Measurements from ENCODE around the gene NDRG4.

Gene NDRG4

GRCh38 chr16:58499615-58500351 is at the start of gene NDRG4:
TSS of gene NDRG4 (plus strand) at chr16:58500143. CDS start at chr16:58500249, 106 bp downstream.
- peak; percentile 43 for DNase-seq

- no peak for DNase-seq
These were observed 49.4 kb upstream of the NDRG4 start for GRCh38 chr16:58450590-58450989.

GRCh38 chr16:58451265-58451689 is 48.7 kb upstream of the NDRG4 start:
- DNase-seq, result no peak

- no peak for DNase-seq
These were observed 48.0 kb upstream of the NDRG4 start for GRCh38 chr16:58451945-58452401.

GRCh38 chr16:58452640-58453039 is 47.3 kb upstream of the NDRG4 start:
- DNase-seq, result no peak

GRCh38 chr16:58454178-58454577 is 45.8 kb upstream of the NDRG4 start:
- no peak for DNase-seq

- no peak for DNase-seq
These were observed 45.1 kb upstream of the NDRG4 start for GRCh38 chr16:58454856-58455255.

GRCh38 chr16:58455750-58456149 is 44.2 kb upstream of the NDRG4 start:
- no peak for DNase-seq

GRCh38 chr16:58456193-58456592 is 43.8 kb upstream of the NDRG4 start:
- DNase-seq, result no peak

GRCh38 chr16:58458606-58459343 is 41.2 kb upstream of the NDRG4 start:
- no peak for DNase-seq

- DNase-seq, result peak; percentile 45
These were observed 40.4 kb upstream of the NDRG4 start for GRCh38 chr16:58459344-58460218.

- no peak for DNase-seq
These were observed 39.7 kb upstream of the NDRG4 start for GRCh38 chr16:58460219-58460610.

GRCh38 chr16:58461056-58461455 is 38.9 kb upstream of the NDRG4 start:
- no peak for DNase-seq

GRCh38 chr16:58461640-58462039 is 38.3 kb upstream of the NDRG4 start:
- DNase-seq, result no peak

GRCh38 chr16:58462089-58462488 is 37.9 kb upstream of the NDRG4 start:
- DNase-seq, result no peak

GRCh38 chr16:58462499-58462996 is 37.4 kb upstream of the NDRG4 start:
- no peak for DNase-seq

GRCh38 chr16:58462997-58463941 is 36.7 kb upstream of the NDRG4 start:
- peak; percentile 21 for DNase-seq

- DNase-seq, result no peak
These were observed 35.7 kb upstream of the NDRG4 start for GRCh38 chr16:58464047-58464915.

GRCh38 chr16:58464916-58465731 is 34.8 kb upstream of the NDRG4 start:
- no peak for DNase-seq

GRCh38 chr16:58465817-58466216 is 34.1 kb upstream of the NDRG4 start:
- no peak for DNase-seq
